ENCODE results near the gene CACNA1B. TPM values are rescaled to one million over a fixed set of nuclear protein-coding genes. Genes with fewer than 3 reads are reported as not detected.
"Not testable (repeated sequence)": the region's sequence is repeated elsewhere in the genome, so short reads cannot be mapped to it uniquely, and the experiment has no call there.

CACNA1B gene
- total and polyA plus RNA-seq, 9 donors: 0.01 to 3.8 (median 0.16) TPM; not detected in 1

- H3K36me3 ChIP-seq; H3K4me1 ChIP-seq (ENCODE audit: insufficient read depth); H3K4me3 ChIP-seq; DNase-seq; H3K27me3 ChIP-seq; H3K27ac ChIP-seq; intact Hi-C loops (cut with DNase I); H3K9me3 ChIP-seq: not testable (repeated sequence)
- 55 to 83% (median 70%) methylated on average over 15 of the region's 15 CpGs for WGBS, 3 donors
Observed at GRCh38 chr9:138132946-138133705, 255.5 kb downstream of the CACNA1B start.

GRCh38 chr9:138134581-138134980, 257.0 kb downstream of the CACNA1B start:
- intact Hi-C loops (cut with DNase I): not testable (repeated sequence)

GRCh38 chr9:138139096-138139495, 261.5 kb downstream of the CACNA1B start:
- H3K9me3 ChIP-seq; DNase-seq; H3K4me1 ChIP-seq (ENCODE audit: insufficient read depth); H3K27me3 ChIP-seq; intact Hi-C loops (cut with DNase I); H3K4me3 ChIP-seq; H3K27ac ChIP-seq; H3K36me3 ChIP-seq: not testable (repeated sequence)
- 80 to 94% (median 91%) methylated on average over 7 to 14 of the region's 14 CpGs for WGBS, 3 donors

More at GRCh38 chr9:138134581-138134980, 257.0 kb downstream of the CACNA1B start:
- DNase-seq; H3K36me3 ChIP-seq; H3K27me3 ChIP-seq; H3K27ac ChIP-seq; H3K4me3 ChIP-seq; H3K9me3 ChIP-seq; H3K4me1 ChIP-seq (ENCODE audit: insufficient read depth): not testable (repeated sequence)
- WGBS, 3 donors: 82 to 92% (median 83%) methylated on average over 3 to 4 of the region's 4 CpGs

GRCh38 chr9:138140980-138141379, 263.4 kb downstream of the CACNA1B start:
- intact Hi-C loops (cut with DNase I): loop anchor here in 1 of 4 donors (2.0 kb wide), 1 partner anchor 18 kb away; no protein-coding TSS in a partner anchor
- not testable (repeated sequence) for H3K27me3 ChIP-seq; DNase-seq; H3K36me3 ChIP-seq; H3K4me3 ChIP-seq; H3K27ac ChIP-seq; H3K9me3 ChIP-seq; H3K4me1 ChIP-seq (ENCODE audit: insufficient read depth)
- WGBS, 3 donors: 86 to 90% (median 90%) methylated on average over 15 of the region's 15 CpGs

GRCh38 chr9:138142528-138143244, 265.1 kb downstream of the CACNA1B start:
- DNase-seq; H3K27me3 ChIP-seq; H3K27ac ChIP-seq; intact Hi-C loops (cut with DNase I); H3K4me3 ChIP-seq; H3K4me1 ChIP-seq (ENCODE audit: insufficient read depth); H3K9me3 ChIP-seq; H3K36me3 ChIP-seq: not testable (repeated sequence)
- 79 to 85% (median 80%) methylated on average over 11 of the region's 11 CpGs for WGBS, 3 donors

GRCh38 chr9:138143491-138143890, 265.9 kb downstream of the CACNA1B start:
- DNase-seq; H3K36me3 ChIP-seq; H3K4me3 ChIP-seq; intact Hi-C loops (cut with DNase I); H3K27ac ChIP-seq; H3K27me3 ChIP-seq; H3K4me1 ChIP-seq (ENCODE audit: insufficient read depth); H3K9me3 ChIP-seq: not testable (repeated sequence)
- 62 to 68% (median 68%) methylated on average over 6 to 7 of the region's 7 CpGs for WGBS, 3 donors

- 12 to 35% methylated on average over 34 of the region's 34 CpGs; no CpG with 5 or more reads in 1 of the 3 donors for WGBS, 3 donors
Observed at GRCh38 chr9:138147556-138147955, 270.0 kb downstream of the CACNA1B start.

GRCh38 chr9:138149672-138150656, 272.4 kb downstream of the CACNA1B start:
- H3K27me3 ChIP-seq; H3K4me1 ChIP-seq (ENCODE audit: insufficient read depth); H3K36me3 ChIP-seq; intact Hi-C loops (cut with DNase I); H3K9me3 ChIP-seq; H3K27ac ChIP-seq: not testable (repeated sequence)
- WGBS, 3 donors: 10 to 25% (median 22%) methylated on average over 56 to 81 of the region's 81 CpGs
- peak overlapping the region; percentile 26 for H3K4me3 ChIP-seq
- DNase-seq: peak in 3 of 5 donors; percentile 35 to 40 (median 39)

More at GRCh38 chr9:138147556-138147955, 270.0 kb downstream of the CACNA1B start:
- H3K27me3 ChIP-seq; H3K27ac ChIP-seq; H3K4me1 ChIP-seq (ENCODE audit: insufficient read depth); H3K9me3 ChIP-seq; H3K36me3 ChIP-seq; H3K4me3 ChIP-seq; intact Hi-C loops (cut with DNase I): not testable (repeated sequence)
- peak; percentile 23 to 56 (median 44) for DNase-seq

GRCh38 chr9:138155788-138156187, 278.2 kb downstream of the CACNA1B start:
- DNase-seq; intact Hi-C loops (cut with DNase I); H3K27ac ChIP-seq; H3K4me1 ChIP-seq (ENCODE audit: insufficient read depth); H3K27me3 ChIP-seq; H3K9me3 ChIP-seq; H3K36me3 ChIP-seq; H3K4me3 ChIP-seq: not testable (repeated sequence)
- WGBS, 3 donors: 81 to 86% (median 86%) methylated on average over 5 of the region's 5 CpGs

GRCh38 chr9:138166793-138167192, 289.2 kb downstream of the CACNA1B start:
- H3K4me1 ChIP-seq (ENCODE audit: insufficient read depth); intact Hi-C loops (cut with DNase I); H3K9me3 ChIP-seq; H3K4me3 ChIP-seq; H3K27ac ChIP-seq; H3K36me3 ChIP-seq; H3K27me3 ChIP-seq; DNase-seq: not testable (repeated sequence)
- whole genome bisulfite sequencing, 3 donors: 7 to 17% (median 11%) methylated on average over 1 of the region's 1 CpG
